HG02885 (cell line): Measurements from ENCODE around the gene FARP1.

Experiments
- ATAC-seq: cut with Tn5 transposase; IDR thresholded peaks from one replicate; pipeline ENCODE4 v1.9.1; 2021; ENCODE audit warnings: mild to moderate bottlenecking; ENCODE audit not compliant: unreplicated experiment, poor library complexity

FARP1 gene

GRCh38 chr13:98433654-98434053, 290.8 kb downstream of the FARP1 start:
- ATAC-seq: no peak

- ATAC-seq: no peak
Observed at GRCh38 chr13:98434060-98434459, 291.2 kb downstream of the FARP1 start.

GRCh38 chr13:98435376-98435775, 292.5 kb downstream of the FARP1 start:
- ATAC-seq: no peak

GRCh38 chr13:98436233-98436910, 293.5 kb downstream of the FARP1 start:
- no peak for ATAC-seq

- no peak for ATAC-seq
Observed at GRCh38 chr13:98438246-98439125, 295.6 kb downstream of the FARP1 start.

DNA sequence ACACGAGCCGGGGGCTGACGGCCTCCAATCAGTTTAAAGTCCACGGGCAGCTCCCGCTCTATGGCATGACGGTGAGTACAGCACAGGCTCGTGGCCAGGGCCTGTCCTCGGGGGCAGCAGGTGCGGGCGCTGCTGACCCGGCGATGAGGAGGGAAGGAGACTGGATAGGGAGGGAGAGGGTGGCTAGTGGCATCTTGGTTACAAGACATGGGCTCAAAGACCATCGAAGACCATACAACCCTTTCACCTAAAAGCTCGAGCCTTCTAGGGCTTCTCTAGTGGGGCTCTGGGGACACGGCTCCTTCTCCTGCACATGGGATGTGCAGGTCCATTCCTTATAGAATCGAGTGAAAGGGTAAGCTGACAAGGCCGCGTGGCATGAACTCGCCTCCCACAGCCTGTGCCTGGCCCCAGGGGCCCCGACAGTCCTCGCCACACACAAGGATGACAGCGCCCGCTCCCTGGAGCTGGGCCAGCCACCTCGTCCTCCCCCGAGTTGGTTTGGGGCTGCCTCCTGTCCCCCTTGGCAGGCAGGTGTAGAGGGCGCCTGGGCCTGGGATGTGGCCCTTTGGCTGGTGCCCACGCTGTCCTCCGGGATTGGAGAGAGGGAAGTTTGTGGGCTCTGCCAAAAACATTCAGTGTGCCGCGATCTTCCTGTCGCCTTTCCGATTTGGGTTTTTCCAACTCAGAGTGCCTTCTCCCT, 296.4 kb downstream of the FARP1 start:
- ATAC-seq: no peak

DNA sequence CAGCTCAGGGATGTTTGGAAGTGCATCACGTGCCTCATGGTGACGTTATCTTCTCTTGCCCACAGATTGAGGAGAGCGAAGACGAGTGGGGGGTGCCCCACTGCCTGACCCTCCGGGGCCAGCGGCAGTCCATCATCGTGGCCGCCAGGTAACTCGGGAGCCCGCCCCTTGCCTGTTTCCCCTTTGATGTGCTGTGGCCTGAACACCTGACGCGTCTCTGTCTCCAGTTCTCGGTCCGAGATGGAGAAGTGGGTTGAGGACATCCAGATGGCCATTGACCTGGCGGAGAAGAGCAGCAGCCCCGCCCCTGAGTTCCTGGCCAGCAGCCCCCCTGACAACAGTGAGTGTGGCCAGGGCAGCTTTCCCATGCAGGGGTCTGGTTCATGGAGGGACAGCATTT, 297.0 kb downstream of the FARP1 start:
- no peak for ATAC-seq

GRCh38 chr13:98440390-98441055, 297.6 kb downstream of the FARP1 start:
- no peak for ATAC-seq

GRCh38 chr13:98441056-98441676, 298.3 kb downstream of the FARP1 start:
- no peak for ATAC-seq

DNA sequence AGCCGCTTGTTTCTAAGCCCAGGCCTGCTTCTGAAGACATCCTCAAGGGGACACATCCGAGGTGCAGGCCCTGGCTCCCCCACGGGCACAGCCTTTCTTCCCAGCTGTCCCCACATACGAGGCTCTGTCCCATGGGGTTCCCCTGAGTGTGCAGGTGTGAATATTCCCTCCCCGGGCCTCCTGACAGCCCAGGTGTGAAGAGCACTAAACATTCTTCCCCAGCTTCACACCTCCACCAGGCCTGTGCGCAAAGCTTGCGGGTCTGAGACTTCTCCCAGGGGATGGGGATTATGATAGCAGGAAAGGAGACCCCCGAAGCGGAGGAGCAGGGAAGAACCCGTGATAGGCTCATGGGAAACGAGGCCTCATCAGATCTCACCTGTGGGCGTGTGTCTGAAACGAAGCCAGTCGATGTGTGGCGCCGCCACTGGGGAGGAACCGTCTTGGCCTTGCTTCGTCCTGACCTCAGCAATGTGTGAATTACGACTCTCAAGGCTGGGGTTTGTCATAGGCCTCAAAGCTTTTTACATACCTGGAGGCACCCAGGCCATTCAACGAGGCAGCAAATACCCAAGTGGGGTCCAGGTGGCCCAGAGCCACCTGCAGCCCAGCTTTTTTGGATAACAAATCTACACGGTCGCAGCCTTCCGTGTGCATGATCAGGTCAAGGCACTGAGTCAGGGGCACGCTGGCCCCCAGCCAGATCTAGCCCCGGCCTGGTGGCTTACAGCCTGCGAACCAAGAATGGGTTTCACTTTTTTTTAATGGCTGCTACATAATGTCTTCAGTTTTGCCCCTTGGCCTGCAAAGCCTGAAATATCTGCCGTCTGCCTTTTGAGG, 299.7 kb downstream of the FARP1 start:
- ATAC-seq: no peak

DNA sequence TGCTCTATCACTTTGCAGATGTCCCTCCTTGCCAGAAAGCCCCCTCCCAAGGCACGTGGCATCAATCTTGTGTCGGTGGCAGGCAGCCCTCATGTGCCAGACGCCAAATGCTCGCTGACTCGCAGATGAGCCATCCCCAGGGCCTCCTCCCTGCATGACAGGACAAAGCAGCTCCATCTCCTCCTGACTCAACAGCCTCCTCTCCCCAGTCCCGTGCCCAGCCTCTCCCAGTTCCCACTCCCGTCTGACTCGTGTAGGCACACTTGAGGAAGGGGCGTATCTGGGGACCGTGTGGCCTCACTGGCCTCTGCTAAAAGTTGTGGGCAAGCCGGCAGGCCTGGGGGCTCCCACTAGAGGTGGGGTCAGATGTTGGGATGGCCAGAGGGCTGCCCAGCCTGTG, 300.4 kb downstream of the FARP1 start:
- no peak for ATAC-seq

- no peak for ATAC-seq
Observed at GRCh38 chr13:98443800-98444325, 301.0 kb downstream of the FARP1 start.

DNA sequence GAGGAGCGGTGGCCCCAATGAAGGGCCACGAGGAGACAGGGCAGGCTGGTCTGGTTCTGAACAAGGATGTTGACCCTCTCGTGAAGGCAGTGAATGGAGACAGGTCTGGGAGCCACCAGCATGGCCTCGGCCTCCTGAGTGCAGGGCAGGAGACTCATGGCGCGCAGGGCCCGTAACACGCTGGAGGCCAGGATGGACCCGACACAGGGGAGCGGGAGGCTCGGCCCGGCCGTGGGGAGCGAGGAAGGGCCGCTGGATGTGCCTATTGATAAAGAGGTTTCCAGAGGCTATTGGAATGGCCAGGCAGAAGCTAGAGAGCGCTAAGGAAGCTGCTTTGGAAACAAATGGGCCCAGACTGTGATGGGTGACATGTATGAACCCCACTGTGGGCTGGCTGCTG, 301.5 kb downstream of the FARP1 start:
- ATAC-seq: no peak

GRCh38 chr13:98445340-98446233, 302.7 kb downstream of the FARP1 start:
- peak; percentile 94 for ATAC-seq

GRCh38 chr13:98446234-98446621, 303.3 kb downstream of the FARP1 start:
- no peak for ATAC-seq

GRCh38 chr13:98447130-98447529, 304.2 kb downstream of the FARP1 start:
- no peak for ATAC-seq

DNA sequence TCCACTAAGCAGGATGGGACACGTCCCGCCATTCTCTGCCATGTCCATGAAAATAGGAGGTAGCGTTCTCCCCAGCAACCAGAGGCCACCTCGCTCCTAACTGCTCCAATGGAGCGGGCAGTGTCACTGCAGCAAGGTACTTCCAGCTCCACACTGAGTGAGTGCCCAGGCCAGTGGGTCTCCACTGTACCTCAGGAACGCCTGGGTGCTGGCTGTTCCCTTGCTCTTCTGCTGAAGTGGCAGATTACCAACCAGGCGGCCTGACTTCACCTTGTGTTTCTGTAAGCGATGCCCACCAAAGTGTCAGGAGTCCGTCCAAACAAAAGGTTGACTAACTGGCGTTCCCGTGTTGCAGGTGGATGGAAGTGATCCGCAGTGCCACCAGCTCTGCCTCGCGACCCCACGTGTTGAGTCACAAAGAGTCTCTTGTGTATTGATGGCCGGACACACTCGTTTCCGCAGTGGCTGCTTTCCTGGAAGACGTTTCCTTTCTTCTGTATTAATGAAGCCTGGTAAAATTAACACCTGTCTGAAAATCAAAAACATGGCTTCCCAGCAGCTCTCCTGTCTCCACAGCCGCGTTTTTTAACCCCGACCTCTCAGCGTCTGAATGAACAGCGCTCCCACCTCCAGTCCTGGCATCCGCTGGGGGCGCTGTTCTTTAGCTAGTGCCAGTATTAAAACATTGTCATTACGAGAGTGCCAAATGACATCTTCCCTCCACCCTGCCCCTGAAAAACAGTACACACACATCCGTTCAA, 305.2 kb downstream of the FARP1 start:
- ATAC-seq: no peak

GRCh38 chr13:98448642-98448928, 305.7 kb downstream of the FARP1 start:
- ATAC-seq: no peak
